C4-2B (cell line): ENCODE data around the gene THRAP3.

Experiments
- CTCF ChIP-seq: fragments of 450-650 bp; conservative IDR thresholded peaks from 2 replicates; pipeline ENCODE4 v1.5.1; 2017; ENCODE audit warnings: mild to moderate bottlenecking
- ZFX ChIP-seq: fragments of 450-650 bp; IDR thresholded peaks from 2 replicates; pipeline ENCODE4 v1.6.1; 2017

- TF ChIP-seq CTCF (no peak), ZFX (no peak)
These were observed 96.1 kb downstream of the THRAP3 start for GRCh38 chr1:36320291-36320761.
